Measurements from ENCODE around the gene TACC3. TPM values are rescaled to one million over a fixed set of nuclear protein-coding genes. Genes with fewer than 3 reads are reported as not detected.

TACC3 gene
- total and polyA plus RNA-seq, 2 of the 8 experiments (the other 6 are each of a cell fraction or from before 2014, with no cell fraction given), result 73.8 to 148 TPM

DNA sequence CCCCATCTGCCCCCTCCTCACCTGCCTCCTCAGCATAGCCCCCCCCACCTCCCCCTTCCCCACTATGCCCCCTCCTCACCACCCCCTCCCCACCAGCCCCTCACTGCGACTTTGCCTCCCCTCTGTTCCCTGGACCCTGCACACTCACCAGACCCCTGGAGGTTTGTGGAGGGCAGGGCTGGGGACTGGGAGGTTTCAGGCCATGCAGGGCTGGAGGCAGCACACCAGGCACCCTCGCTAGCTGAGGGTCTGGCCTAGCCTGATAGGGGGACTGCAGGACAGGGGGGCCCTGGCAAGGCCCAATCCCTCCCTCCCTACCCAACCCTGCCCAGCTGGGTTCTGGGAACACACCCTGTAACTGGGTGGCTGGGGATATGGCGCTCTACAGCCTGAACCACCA is 28.0 kb downstream of the TACC3 start:
- CTCF ChIA-PET (ENCODE audit: partially characterized antibody), result interaction anchor here (3.2 to 52.9 kb wide), 3 partner anchors 40 to 161 kb away, joined by 15 to 2507 read pairs (median 34); partner anchors contain the start of gene FGFR3
- H4K8ac ChIP-seq (ENCODE audit: extremely low read depth, insufficient read depth, low read length), result no peak overlapping the region; the same call in 1 of the 2 replicates

More for the DNA sequence above, 28.0 kb downstream of the TACC3 start:
- Histone ChIP-seq H3K79me1 (ENCODE audit: low read depth, low read length) (no peaks in the 10 kb centered on the region), H3K9me3 (ENCODE audit: insufficient read depth in 2 of 2, low read depth in 1 of 2, low read length in 1 of 2) (no peaks in the 10 kb centered on the region), H3K9ac (replicated peaks in 1 of 4; ENCODE audit: extremely low read depth in 1 of 4, low read depth in 3 of 4, low read length in 3 of 4) (no peak overlapping the region), H4K91ac (replicated peaks; ENCODE audit: insufficient read length, low read length) (no peak overlapping the region), H3K79me2 (ENCODE audit: control insufficient read depth in 1 of 2, insufficient read depth in 2 of 2, low read length in 2 of 2) (no peaks in the 10 kb centered on the region), H3K4me1 (replicated peaks in 1 of 4; ENCODE audit: control insufficient read depth in 3 of 4, insufficient read depth in 4 of 4, low read length in 3 of 4) (peaks cover 0 to 15% (median 11%) of the 10 kb centered on the region in 4 experiments; a peak in 6 of 7 replicates), H3K27me3 (replicated peaks in 1 of 4; ENCODE audit: control insufficient read depth in 3 of 4, extremely low read depth in 1 of 4, insufficient read depth in 3 of 4, low read length in 3 of 4) (peaks cover 0 to 4% (median 0%) of the 10 kb centered on the region in 4 experiments; a peak in 2 of 7 replicates), H2AFZ (ENCODE audit: low read length) (no peak overlapping the region), H3K23me2 (ENCODE audit: low read depth, low read length) (no peaks in the 10 kb centered on the region), H2BK120ac (replicated peaks; ENCODE audit: low read depth, low read length) (no peak overlapping the region), H4K20me1 (replicated peaks in 1 of 2; ENCODE audit: control insufficient read depth in 1 of 2, insufficient read depth in 2 of 2, low read length in 2 of 2) (peaks cover 2 to 4% of the 10 kb centered on the region in 2 experiments), H3K4ac (replicated peaks; ENCODE audit: insufficient read length, low read depth, low read length) (no peak overlapping the region), H3K4me2 (ENCODE audit: insufficient read depth in 1 of 2, low read depth in 2 of 2, low read length in 2 of 2) (no peak overlapping the region; a peak in 1 of 4 replicates), H2AK5ac (ENCODE audit: low read depth, low read length) (no peak overlapping the region), H3K14ac (ENCODE audit: insufficient read length) (no peak overlapping the region), H2BK15ac (ENCODE audit: low read length) (no peak overlapping the region), H3K36me3 (ENCODE audit: control insufficient read depth in 2 of 4, insufficient read depth in 4 of 4, low read length in 3 of 4) (peaks cover 0 to 9% (median 6%) of the 10 kb centered on the region in 4 experiments; a peak in 5 of 8 replicates), H3K23ac (ENCODE audit: insufficient read length) (no peak overlapping the region), H2BK5ac (ENCODE audit: low read depth, low read length) (no peak overlapping the region), H3K4me3 (ENCODE audit: extremely low read depth in 1 of 4, insufficient read depth in 2 of 4, low read depth in 3 of 4, low read length in 4 of 4) (no peak overlapping the region), H4K5ac (ENCODE audit: insufficient read length, low read depth, low read length) (no peak overlapping the region), H3K27ac (ENCODE audit: low read depth, low read length) (no peak overlapping the region), H2BK20ac (ENCODE audit: low read length) (no peak overlapping the region), H3K18ac (ENCODE audit: extremely low read depth, low read length) (no peak overlapping the region; the same call in 1 of the 2 replicates), H3K56ac (replicated peaks; ENCODE audit: insufficient read length, low read depth, low read length) (no peak overlapping the region), H2BK12ac (ENCODE audit: low read depth, low read length) (no peak overlapping the region)
- POLR2A ChIA-PET (ENCODE audit: partially characterized antibody), result interaction anchor here (1.4 to 2.8 kb wide), 2 partner anchors 9 to 56 kb away, joined by 3 to 15 read pairs; no protein-coding TSS in a partner anchor
- TF ChIP-seq PHF8 (conservative IDR thresholded peaks at IDR 0.05; ENCODE audit: low read depth, low read length), result no peak
- no peak for TF ChIP-seq CTBP2 (IDR thresholded peaks at IDR 0.05; ENCODE audit: borderline replicate concordance, insufficient read depth, insufficient read length, low read length)
- no peak for TF ChIP-seq RAD21 (IDR thresholded peaks at IDR 0.05 in 1 of 2, conservative IDR thresholded peaks at IDR 0.05 in 1 of 2; ENCODE audit: low read depth in 2 of 2, low read length in 2 of 2)
- no peak for TF ChIP-seq SIN3A (conservative IDR thresholded peaks at IDR 0.05 in 1 of 2, IDR thresholded peaks at IDR 0.05 in 1 of 2; ENCODE audit: low read depth in 1 of 2, low read length in 2 of 2)
- TF ChIP-seq SP1 (IDR thresholded peaks at IDR 0.05; ENCODE audit: low read depth, low read length), result no peak
- TF ChIP-seq ZNF274 (IDR thresholded peaks at IDR 0.05; ENCODE audit: borderline replicate concordance, extremely low read depth, low read length), result no peak
- TF ChIP-seq TAF7 (optimal IDR thresholded peaks at IDR 0.05; ENCODE audit: borderline replicate concordance, low read depth, low read length), result no peak
- no peak for TF ChIP-seq YY1 (IDR thresholded peaks at IDR 0.05; ENCODE audit: low read depth, low read length)
- no peak for TF ChIP-seq CEBPB (IDR thresholded peaks at IDR 0.05; ENCODE audit: low read depth, low read length)
- TF ChIP-seq SUZ12 (IDR thresholded peaks at IDR 0.05; ENCODE audit: low read length), result no peak
- FAIRE-seq, result no peak
- DNase-seq (ENCODE audit: low read depth in 1 of 2, low spot score in 2 of 2), result no peak
- 100% methylated on average over 1 of the region's 3 CpGs; no CpG with 5 or more reads in 1 of the 2 experiments for WGBS, 2 experiments (ENCODE audit: extremely low coverage in 1 of 2, insufficient coverage in 1 of 2, insufficient read length in 1 of 2, insufficient replicate concordance in 2 of 2, low coverage in 1 of 2, low lambda C conversion rate in 2 of 2, missing lambda C conversion rate in 1 of 2)
